Heart right ventricle (tissue), 16 donors: ENCODE measurements around the gene GINM1. TPM values are rescaled to one million over a fixed set of nuclear protein-coding genes. Genes with fewer than 3 reads are reported as not detected.

ENCODE experiments used
- ATAC-seq, 8 donors: fragments of 200-7000 bp; cut with Tn5 transposase; one replicate each; pipeline ENCODE4 v1.9.1; 2020; ENCODE audit warnings: mild to moderate bottlenecking in 8 of 8, moderate library complexity in 8 of 8, moderate number of reproducible peaks in 1 of 8
- DNase-seq, 2 donors: peaks; one replicate each; pipeline ENCODE4 v3.0.0-alpha.2; 2020
- H3K27ac ChIP-seq, 10 donors: fragments of 200-600 bp; sonication (generic) in 2 of 10; one replicate each; pipeline versions ENCODE4 v1.5.0 to v1.8.0; 2020 to 2022; ENCODE audit warnings: mild to moderate bottlenecking in 3 of 10
- H3K27me3 ChIP-seq, 7 donors: fragments of 200-600 bp; one replicate each; pipeline ENCODE4 v1.8.0; 2021 to 2022; ENCODE audit warnings: mild to moderate bottlenecking in 2 of 7
- H3K36me3 ChIP-seq, 9 donors: fragments of 200-600 bp; sonication (generic) in 1 of 9; one replicate each; pipeline versions ENCODE4 v1.5.0 to v1.8.0; 2020 to 2022; ENCODE audit warnings: mild to moderate bottlenecking in 2 of 9
- H3K4me1 ChIP-seq, 9 donors: fragments of 200-600 bp; sonication (generic) in 1 of 9; one replicate each; pipeline versions ENCODE4 v1.5.0 to v1.8.0; 2020 to 2022; ENCODE audit warnings: mild to moderate bottlenecking in 4 of 9
- H3K4me3 ChIP-seq, 10 donors: fragments of 200-600 bp; sonication (generic) in 2 of 10; one replicate each; pipeline versions ENCODE4 v1.5.0 to v1.8.0; 2020 to 2022; ENCODE audit warnings: mild to moderate bottlenecking in 7 of 10, moderate library complexity in 2 of 10
- H3K9me3 ChIP-seq, 11 donors: fragments of 200-600 bp in 10 of 11; sonication (generic) in 2 of 11; one replicate each; pipeline versions ENCODE4 v1.5.0 to v1.8.0; 2013 to 2022; ENCODE audit warnings: mild to moderate bottlenecking in 2 of 11, control low read depth in 1 of 11, moderate library complexity in 1 of 11
- WGBS, 2 donors: extraction: QIAGEN DNeasy Blood & Tissue Kit; methylation state at CpG; one replicate each; pipeline ENCODE4 v1.1.7; 2013; ENCODE audit warnings: inconsistent platforms in 1 of 2; 5-methylcytosine and 5-hydroxymethylcytosine counted together
- intact Hi-C, 10 donors: fragments of 100-400 bp; cut with DNase I; formaldehyde crosslinking; loops; one replicate each; pipeline versions ENCODE4 v1.11.1 to v1.14.2; 2022
- polyA plus RNA-seq, 2 donors: library from polyadenylated mRNA; stranded (reverse); fragments of 200-250 nt; gene quantifications; one replicate each; pipeline ENCODE4 v1.2.3, GENCODE V29; 2013
- total RNA-seq, 10 donors: library from RNA; stranded (reverse); fragmentation: NEBNext Ultra II Directional in 3 of 10; extraction: Animal tissue kit (Norgen Biotek cat#: 25700) in 3 of 10; gene quantifications; one replicate each; pipeline versions ENCODE4 v1.2.1 to v1.2.4, GENCODE V29; 2021 to 2023
- TF ChIP-seq, protein P1 (sequence below), 9 donors: fragments of 200-600 bp; sonication (generic) in 2 of 9; IDR thresholded peaks; one replicate each; pipeline versions ENCODE4 v1.5.0 to v1.8.0; 2021 to 2022; ENCODE audit warnings: antibody characterized with exemption in 9 of 9, mild to moderate bottlenecking in 5 of 9, moderate library complexity in 1 of 9
- donor health status: Arrhythmogenic right ventricular cardiomyopathy.
- donor health status: ischemic (EF 13 %, LVEDD 7.1; RV severe dilation, severe dysfunction).
- donor health status: healthy with polysubstance abuse.
- donor health status: DM: no; HTN: yes; CAD: no.
- donor health status: DM: no; HTN: no; CAD: no.
- donor health status: ischemic (EF 25% LVEDD 6.9; RV normal size, moderate dysfunction).
- donor health status: ischemic (EF 25% LVEDD 5.7; RV mildly dilated, moderate dysfunction).
- donor health status: healthy.
- donor health status: DM: yes; HTN: yes; CAD: no.
- donor health status: Ischemic cardiomyopathy.
- donor health status: ischemic (EF 35%, LVEDD 5.7; RV mildly dilated, moderate dysfunction).
- donor health status: nonischemic (EF 11% LVEDD 7.7; RV severe dilation, severe dysfunction).
- donor health status: DM: yes; HTN: yes; CAD: no.
- donor health status: PGD.
- donor health status: ischemic (EF 29% LVEDD 5.4; RV normal size, mild dysfunction).
- donor health status: nonischemic (EF 23%, LVEDD 6.1; RV moderate dilation, normal function).

GINM1 gene
- total and polyA plus RNA-seq, 12 donors = 26.8 to 59.3 (median 54.8) TPM

DNA sequence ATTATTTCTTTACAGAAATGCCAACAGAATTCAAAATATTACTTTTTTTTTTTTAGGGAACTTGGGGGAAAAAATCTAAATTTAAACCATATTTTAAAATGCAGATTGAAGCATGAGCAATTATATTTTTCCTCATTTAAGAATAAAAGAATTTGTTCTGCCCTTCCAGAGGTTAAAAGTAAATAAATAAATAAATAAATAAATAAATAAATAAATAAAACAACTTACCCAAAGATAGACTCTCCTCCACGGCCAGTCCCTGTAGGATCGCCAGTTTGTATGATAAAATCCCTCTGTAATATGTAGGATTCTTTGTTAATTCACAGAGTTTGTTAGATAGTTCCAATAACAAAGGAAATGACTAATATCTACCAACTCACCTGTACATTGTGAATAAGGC is 25.0 kb upstream of the GINM1 start:
- WGBS, 2 donors = 60 to 75% methylated on average over 2 of the region's 2 CpGs
- Histone ChIP-seq H3K27me3 (no peaks in the 10 kb centered on the region), H3K4me1 (peaks cover 6 to 33% (median 28%) of the 10 kb centered on the region in 9 donors), H3K4me3 (no peak overlapping the region), H3K27ac (no peak overlapping the region), H3K36me3 (peaks cover 0 to 52% (median 37%) of the 10 kb centered on the region in 9 donors), H3K9me3 (no peaks in the 10 kb centered on the region)
- no peak for DNase-seq
- TF ChIP-seq, protein P1, sequence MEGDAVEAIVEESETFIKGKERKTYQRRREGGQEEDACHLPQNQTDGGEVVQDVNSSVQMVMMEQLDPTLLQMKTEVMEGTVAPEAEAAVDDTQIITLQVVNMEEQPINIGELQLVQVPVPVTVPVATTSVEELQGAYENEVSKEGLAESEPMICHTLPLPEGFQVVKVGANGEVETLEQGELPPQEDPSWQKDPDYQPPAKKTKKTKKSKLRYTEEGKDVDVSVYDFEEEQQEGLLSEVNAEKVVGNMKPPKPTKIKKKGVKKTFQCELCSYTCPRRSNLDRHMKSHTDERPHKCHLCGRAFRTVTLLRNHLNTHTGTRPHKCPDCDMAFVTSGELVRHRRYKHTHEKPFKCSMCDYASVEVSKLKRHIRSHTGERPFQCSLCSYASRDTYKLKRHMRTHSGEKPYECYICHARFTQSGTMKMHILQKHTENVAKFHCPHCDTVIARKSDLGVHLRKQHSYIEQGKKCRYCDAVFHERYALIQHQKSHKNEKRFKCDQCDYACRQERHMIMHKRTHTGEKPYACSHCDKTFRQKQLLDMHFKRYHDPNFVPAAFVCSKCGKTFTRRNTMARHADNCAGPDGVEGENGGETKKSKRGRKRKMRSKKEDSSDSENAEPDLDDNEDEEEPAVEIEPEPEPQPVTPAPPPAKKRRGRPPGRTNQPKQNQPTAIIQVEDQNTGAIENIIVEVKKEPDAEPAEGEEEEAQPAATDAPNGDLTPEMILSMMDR (IDR thresholded peaks at IDR 0.05) = no peak
- ATAC-seq = no peak
- intact Hi-C loops = loop anchor here in 2 of 10 donors (10.0 kb wide), 2 partner anchors 174 to 384 kb away; partner anchors contain the start of genes LATS1 (in 1 of the 2) and RAET1G (in 1 of the 2)

DNA sequence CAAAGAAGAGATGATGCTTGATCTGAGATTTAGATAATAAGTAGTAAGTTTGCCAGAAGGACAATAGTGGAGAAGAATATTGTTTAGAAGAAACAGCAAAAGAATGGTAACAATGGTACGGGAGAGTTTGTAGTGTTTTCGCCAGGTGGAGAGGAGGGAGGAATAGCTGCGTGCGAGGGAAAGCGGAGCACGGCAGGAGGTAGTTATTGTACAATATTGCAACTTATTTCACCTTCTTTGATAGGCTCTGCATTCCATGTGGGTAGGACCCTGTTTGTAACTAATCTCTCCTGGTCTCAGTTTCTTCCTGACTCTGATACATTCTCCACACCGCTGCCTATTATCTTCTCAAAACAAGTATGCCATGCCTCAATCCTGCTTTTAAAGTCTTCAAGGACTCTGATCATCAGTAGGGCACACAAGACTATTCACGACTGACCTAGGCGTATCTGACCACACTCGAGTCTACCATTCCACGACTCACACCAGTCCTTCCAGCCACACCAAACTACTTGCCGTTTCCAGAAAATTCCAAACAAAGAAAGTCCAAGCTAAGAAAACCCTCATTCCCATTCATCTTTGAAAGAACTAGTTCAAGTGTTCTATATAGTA is 21.4 kb upstream of the GINM1 start:
- no peak for DNase-seq
- WGBS, 2 donors = 27 to 30% methylated on average over 12 of the region's 12 CpGs
- Histone ChIP-seq H3K36me3 (peaks cover 0 to 16% (median 10%) of the 10 kb centered on the region in 9 donors), H3K27ac (peak overlapping the region in 8 of 10 donors; percentile 93 to 99 (median 96)), H3K4me3 (peak overlapping the region; percentile 65 to 98 (median 86)), H3K27me3 (peaks cover 0 to 3% (median 0%) of the 10 kb centered on the region in 7 donors), H3K4me1 (peaks cover 6 to 39% (median 33%) of the 10 kb centered on the region in 9 donors), H3K9me3 (no peaks in the 10 kb centered on the region)
- intact Hi-C loops = loop anchor here in 3 of 10 donors (5.0 to 10.0 kb wide), 3 partner anchors 170 to 380 kb away; partner anchors contain the start of genes LATS1 (in 1 of the 3) and RAET1G (in 1 of the 3)
- TF ChIP-seq, protein P1 (IDR thresholded peaks at IDR 0.05) = no peak
- peak in 4 of 8 donors; percentile 0 to 4 (median 2) for ATAC-seq

DNA sequence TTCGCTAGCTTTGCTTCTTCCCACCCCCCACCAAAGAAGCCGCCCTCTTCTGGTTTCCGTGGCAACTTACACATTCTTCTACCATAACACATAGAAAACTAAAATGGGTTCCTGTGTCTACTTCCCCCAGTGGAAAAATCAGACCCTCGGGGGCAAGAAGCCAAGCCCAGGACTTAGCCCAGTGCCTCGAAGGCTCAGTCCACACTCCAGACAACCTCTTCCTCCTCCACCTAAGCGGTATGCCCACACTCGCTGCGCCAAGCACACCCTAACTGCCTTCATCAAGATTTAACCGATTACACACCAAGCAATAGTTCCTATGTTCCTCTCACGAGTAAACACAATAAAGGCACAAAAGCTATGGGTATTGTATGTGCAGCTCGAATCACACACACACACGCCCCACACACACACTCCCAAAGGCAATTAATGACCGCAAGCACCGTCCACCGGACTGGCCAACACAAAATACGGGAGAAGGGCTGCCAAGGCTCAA is 20.9 kb upstream of the GINM1 start:
- DNase-seq = peak; percentile 30 to 52
- Histone ChIP-seq H3K36me3 (peaks cover 0 to 11% (median 5%) of the 10 kb centered on the region in 9 donors), H3K27me3 (peaks cover 0 to 3% (median 0%) of the 10 kb centered on the region in 7 donors), H3K9me3 (no peaks in the 10 kb centered on the region), H3K27ac (peak overlapping the region; percentile 84 to 99 (median 95)), H3K4me3 (peak overlapping the region; percentile 65 to 98 (median 86)), H3K4me1 (peaks cover 6 to 39% (median 33%) of the 10 kb centered on the region in 9 donors)
- 0% methylated on average over 16 of the region's 16 CpGs for WGBS, 2 donors
- ATAC-seq = peak; percentile 25 to 58 (median 43)
- TF ChIP-seq, protein P1 (IDR thresholded peaks at IDR 0.05) = peak in 3 of 9 donors; percentile 17 to 20 (median 19)
- intact Hi-C loops = loop anchor here in 3 of 10 donors (5.0 to 10.0 kb wide), 3 partner anchors 169 to 379 kb away; partner anchors contain the start of genes LATS1 (in 1 of the 3) and RAET1G (in 1 of the 3)

GRCh38 chr6:149545754-149546471 is 20.3 kb upstream of the GINM1 start, which contains the start of gene PPIL4:
Gene PPIL4, minus strand, starts transcription at chr6:149546043. Its CDS starts 38 bp downstream, at chr6:149546005.
- DNase-seq (peak; percentile 96 to 98), ATAC-seq (peak; percentile 98 to 99 (median 99))
- Histone ChIP-seq H3K27ac (peak within 1 kb of the TSS; percentile 84 to 99 (median 95)), H3K36me3 (peaks cover 0 to 5% (median 0%) of the 10 kb centered on the region in 9 donors), H3K9me3 (no peaks in the 10 kb centered on the region), H3K4me1 (peaks cover 6 to 39% (median 33%) of the 10 kb centered on the region in 9 donors), H3K27me3 (peaks cover 0 to 3% (median 0%) of the 10 kb centered on the region in 7 donors), H3K4me3 (peak within 1 kb of the TSS; percentile 65 to 98 (median 86))
- intact Hi-C loops = loop anchor here in 4 of 10 donors (1.0 to 10.0 kb wide), 4 partner anchors 19 to 379 kb away; partner anchors contain the start of genes LATS1 (in 1 of the 4) and RAET1G (in 1 of the 4)
- 0% methylated on average over 71 of the region's 71 CpGs for WGBS, 2 donors
- TF ChIP-seq, protein P1 (IDR thresholded peaks at IDR 0.05) = peak; percentile 66 to 91 (median 82)
